Measurements from ENCODE around the gene IL37.
A peak's percentile ranks its signal among the peaks of the same experiment; 100 is the strongest.
"Not testable (repeated sequence)": the region's sequence is repeated elsewhere in the genome, so short reads cannot be mapped to it uniquely, and the experiment has no call there.

IL37 gene

GRCh38 chr2:112926707-112927106 lies 15.7 kb downstream of the IL37 start:
- no peak for DNase-seq (ENCODE audit: low read depth)
- H3K4me3 ChIP-seq (ENCODE audit: low read depth, low read length): no peak overlapping the region
- no peak for TF ChIP-seq CTCF (IDR thresholded peaks at IDR 0.05; ENCODE audit: low read depth, low read length, missing control alignments)
- in situ Hi-C loops (cut with HindIII; ENCODE audit: low sequenced_read_pairs): loop anchor here (25.0 kb wide), 1 partner anchor 189 kb away; no protein-coding TSS in a partner anchor

- no peak overlapping the region for H3K4me3 ChIP-seq (ENCODE audit: low read depth, low read length)
- in situ Hi-C loops (cut with HindIII; ENCODE audit: low sequenced_read_pairs): loop anchor here (25.0 kb wide), 1 partner anchor 190 kb away; no protein-coding TSS in a partner anchor
- DNase-seq (ENCODE audit: low read depth): no peak
- TF ChIP-seq CTCF (IDR thresholded peaks at IDR 0.05; ENCODE audit: low read depth, low read length, missing control alignments): no peak
These were observed 16.8 kb downstream of the IL37 start for GRCh38 chr2:112927745-112928144.

- DNase-seq (ENCODE audit: low read depth): no peak
These were observed 22.3 kb downstream of the IL37 start for GRCh38 chr2:112933261-112933660.

GRCh38 chr2:112934117-112934516 lies 23.2 kb downstream of the IL37 start:
- in situ Hi-C loops (cut with HindIII; ENCODE audit: low sequenced_read_pairs): loop anchor here (25.0 kb wide), 1 partner anchor 197 kb away; no protein-coding TSS in a partner anchor

More at GRCh38 chr2:112933261-112933660, 22.3 kb downstream of the IL37 start:
- no peak overlapping the region for H3K4me3 ChIP-seq (ENCODE audit: low read depth, low read length)
- TF ChIP-seq CTCF (IDR thresholded peaks at IDR 0.05; ENCODE audit: low read depth, low read length, missing control alignments): no peak
- in situ Hi-C loops (cut with HindIII; ENCODE audit: low sequenced_read_pairs): loop anchor here (25.0 kb wide), 1 partner anchor 196 kb away; no protein-coding TSS in a partner anchor

GRCh38 chr2:112936927-112937232 lies 25.9 kb downstream of the IL37 start:
- no peak for DNase-seq (ENCODE audit: low read depth)
- in situ Hi-C loops (cut with HindIII; ENCODE audit: low sequenced_read_pairs): loop anchor here (25.0 kb wide), 1 partner anchor 200 kb away; no protein-coding TSS in a partner anchor
- TF ChIP-seq CTCF (IDR thresholded peaks at IDR 0.05; ENCODE audit: low read depth, low read length, missing control alignments): no peak
- no peak overlapping the region for H3K4me3 ChIP-seq (ENCODE audit: low read depth, low read length)

More at GRCh38 chr2:112934117-112934516, 23.2 kb downstream of the IL37 start:
- not testable (repeated sequence) for H3K4me3 ChIP-seq (ENCODE audit: low read depth, low read length); DNase-seq (ENCODE audit: low read depth)

- H3K4me3 ChIP-seq (ENCODE audit: low read depth, low read length): no peak overlapping the region
- in situ Hi-C loops (cut with HindIII; ENCODE audit: low sequenced_read_pairs): loop anchor here (25.0 kb wide), 1 partner anchor 202 kb away; no protein-coding TSS in a partner anchor
- TF ChIP-seq CTCF (IDR thresholded peaks at IDR 0.05; ENCODE audit: low read depth, low read length, missing control alignments): no peak
- DNase-seq (ENCODE audit: low read depth): peak; percentile 76
These were observed 27.9 kb downstream of the IL37 start for GRCh38 chr2:112938904-112939303.

GRCh38 chr2:112939425-112939824 lies 28.5 kb downstream of the IL37 start:
- no peak for DNase-seq (ENCODE audit: low read depth)
- no peak overlapping the region for H3K4me3 ChIP-seq (ENCODE audit: low read depth, low read length)
- in situ Hi-C loops (cut with HindIII; ENCODE audit: low sequenced_read_pairs): loop anchor here (25.0 kb wide), 1 partner anchor 202 kb away; no protein-coding TSS in a partner anchor
- no peak for TF ChIP-seq CTCF (IDR thresholded peaks at IDR 0.05; ENCODE audit: low read depth, low read length, missing control alignments)

Data from astrocyte of the cerebellum (primary cell).